HepG2 (cell line): ENCODE results near the gene GPR62. TPM values are rescaled to one million over a fixed set of nuclear protein-coding genes. Genes with fewer than 3 reads are reported as not detected.

ENCODE experiments used
- BRCA1 ChIP-seq: sonication (generic); formaldehyde crosslinking; IDR thresholded peaks from 2 replicates; pipeline ENCODE4 v1.4.0; 2020; ENCODE audit warnings: missing genetic modification reagents
- CBFB ChIP-seq: sonication (generic); formaldehyde crosslinking; IDR thresholded peaks from 2 replicates; pipeline ENCODE4 v1.4.0; 2020; ENCODE audit warnings: missing genetic modification reagents
- ELF1 ChIP-seq: sonication (generic); formaldehyde crosslinking; IDR thresholded peaks from 2 replicates; pipeline ENCODE4 v1.4.0; 2020; ENCODE audit warnings: missing genetic modification reagents
- HHEX ChIP-seq: IDR thresholded peaks from 2 replicates; pipeline ENCODE4 v1.6.1; 2016; ENCODE audit warnings: control low read depth
- HNRNPUL1 ChIP-seq: fragments of 200-400 bp; formaldehyde crosslinking; IDR thresholded peaks from 2 replicates; pipeline ENCODE4 v1.6.1; 2017; ENCODE audit warnings: low read depth, mild to moderate bottlenecking, low read length, moderate library complexity
- MBD4 ChIP-seq: IDR thresholded peaks from 2 replicates; pipeline ENCODE4 v1.6.1; 2012; ENCODE audit warnings: low read length, inconsistent platforms, borderline replicate concordance
- MYC ChIP-seq: sonication (generic); formaldehyde crosslinking; IDR thresholded peaks from 2 replicates; pipeline ENCODE4 v1.9.0; 2021; ENCODE audit warnings: missing genetic modification reagents, borderline replicate concordance
- NCOR1 ChIP-seq: fragments of 200-600 bp; sonication (generic); IDR thresholded peaks from 2 replicates; pipeline ENCODE4 v1.7.0; 2017; ENCODE audit warnings: antibody characterized with exemption, low read length, borderline replicate concordance
- NFRKB ChIP-seq: fragments of 450-650 bp; IDR thresholded peaks from 2 replicates; pipeline ENCODE4 v1.6.1; 2017
- RARG ChIP-seq: sonication (generic); formaldehyde crosslinking; IDR thresholded peaks from 2 replicates; pipeline ENCODE4 v1.4.0; 2020; ENCODE audit warnings: low read depth, mild to moderate bottlenecking, missing genetic modification reagents
- SETDB1 ChIP-seq: sonication (generic); formaldehyde crosslinking; IDR thresholded peaks from 2 replicates; pipeline ENCODE4 v1.5.1; 2020; ENCODE audit warnings: missing genetic modification reagents, mild to moderate bottlenecking, borderline replicate concordance
- TEAD2 ChIP-seq: sonication (generic); formaldehyde crosslinking; IDR thresholded peaks from 2 replicates; pipeline ENCODE4 v1.9.0; 2021; ENCODE audit warnings: missing genetic modification reagents
- ZBTB21 ChIP-seq: sonication (generic); formaldehyde crosslinking; IDR thresholded peaks from 2 replicates; pipeline ENCODE4 v1.4.0; 2020; ENCODE audit warnings: missing genetic modification reagents
- ZFP90 ChIP-seq: sonication (generic); formaldehyde crosslinking; IDR thresholded peaks from 2 replicates; pipeline ENCODE4 v1.8.0; 2022; ENCODE audit warnings: missing genetic modification reagents, mild to moderate bottlenecking, inconsistent platforms, borderline replicate concordance
- ZNF18 ChIP-seq: sonication (generic); formaldehyde crosslinking; IDR thresholded peaks from 2 replicates; pipeline ENCODE4 v1.8.0; 2022; ENCODE audit warnings: mild to moderate bottlenecking, missing genetic modification reagents; ENCODE audit not compliant: insufficient replicate concordance
- ZNF256 ChIP-seq: sonication (generic); formaldehyde crosslinking; conservative IDR thresholded peaks from 2 replicates; pipeline ENCODE4 v1.4.0; 2020; ENCODE audit warnings: missing genetic modification reagents
- ZNF430 ChIP-seq: sonication (generic); formaldehyde crosslinking; IDR thresholded peaks from 2 replicates; pipeline ENCODE4 v1.9.0; 2021; ENCODE audit warnings: mild to moderate bottlenecking, missing genetic modification reagents
- ZNF44 ChIP-seq: sonication (generic); formaldehyde crosslinking; IDR thresholded peaks from 2 replicates; pipeline ENCODE4 v1.5.1; 2020; ENCODE audit warnings: mild to moderate bottlenecking, missing genetic modification reagents
- ZNF468 ChIP-seq: sonication (generic); formaldehyde crosslinking; IDR thresholded peaks from 2 replicates; pipeline ENCODE4 v1.8.0; 2022; ENCODE audit warnings: mild to moderate bottlenecking, moderate library complexity, missing genetic modification reagents
- ZNF567 ChIP-seq: sonication (generic); formaldehyde crosslinking; IDR thresholded peaks from 2 replicates; pipeline ENCODE4 v1.8.1; 2023; ENCODE audit warnings: mild to moderate bottlenecking, missing genetic modification reagents, borderline replicate concordance
- ZNF660 ChIP-seq: sonication (generic); formaldehyde crosslinking; IDR thresholded peaks from 2 replicates; pipeline ENCODE4 v1.5.1; 2020; ENCODE audit warnings: mild to moderate bottlenecking, low read depth, missing genetic modification reagents, borderline replicate concordance
- ZNF737 ChIP-seq: sonication (generic); formaldehyde crosslinking; IDR thresholded peaks from 2 replicates; pipeline ENCODE4 v1.5.0; 2020; ENCODE audit warnings: missing genetic modification reagents, mild to moderate bottlenecking, borderline replicate concordance
- ZNF790 ChIP-seq: sonication (generic); formaldehyde crosslinking; IDR thresholded peaks from 2 replicates; pipeline ENCODE4 v1.8.0; 2022; ENCODE audit warnings: missing genetic modification reagents, mild to moderate bottlenecking, borderline replicate concordance
- ZNF839 ChIP-seq: sonication (generic); formaldehyde crosslinking; IDR thresholded peaks from 2 replicates; pipeline ENCODE4 v1.4.0; 2020; ENCODE audit warnings: missing genetic modification reagents, mild to moderate bottlenecking, borderline replicate concordance
- ZSCAN29 ChIP-seq: sonication (generic); formaldehyde crosslinking; conservative IDR thresholded peaks from 2 replicates; pipeline ENCODE4 v1.4.0; 2020; ENCODE audit warnings: mild to moderate bottlenecking, missing genetic modification reagents
- polyA plus RNA-seq, 8 experiments: library from polyadenylated mRNA; depleted of rRNA in 3 of 8; stranded (reverse) in 7 of 8; unstranded in 1 of 8; fragments of >200 nt; fragmentation: Illumina TruSeq in 4 of 8; extraction: Trizol in 4 of 8; gene quantifications; 2 replicates each; pipeline versions ENCODE4 v1.2.1 to v1.2.3, GENCODE V29; 2011 to 2016; ENCODE audit warnings: low read depth in 4 of 8, missing spikeins in 1 of 8, mixed read lengths in 1 of 8; ENCODE audit not compliant: insufficient read depth in 1 of 8
- total RNA-seq, 5 experiments: library from RNA; depleted of rRNA; stranded (reverse); fragments of >200 nt; fragmentation: Illumina TruSeq; extraction: Trizol; gene quantifications; 2 replicates each; pipeline ENCODE4 v1.2.3, GENCODE V29; 2016; ENCODE audit warnings: low read depth in 1 of 5
- TF ChIP-seq, protein P1 (sequence below): IDR thresholded peaks from 2 replicates; pipeline ENCODE4 v1.6.1; 2018; ENCODE audit warnings: missing genetic modification reagents, mild to moderate bottlenecking, missing compliant biosample characterization
- TF ChIP-seq, protein P2 (sequence below): IDR thresholded peaks from 2 replicates; pipeline ENCODE4 v1.6.1; 2016; ENCODE audit warnings: missing compliant biosample characterization, missing genetic modification reagents, borderline replicate concordance

The GPR62 gene
- total and polyA plus RNA-seq, 2 of the 13 experiments (the other 11 are each of a cell fraction or from before 2014, with no cell fraction given): not detected

GRCh38 chr3:51982838-51983577 is 27.8 kb downstream of the GPR62 start, which contains the start of gene ACY1 (continued):
- TF ChIP-seq RARG (CRISPR knock-in tag) (peak; percentile 89; the same call in 1 of the 2 replicates), MYC (CRISPR knock-in tag) (peak; percentile 99), HHEX (CRISPR knock-in tag) (no peak), ZNF18 (CRISPR knock-in tag) (peak; percentile 15), ZFP90 (CRISPR knock-in tag) (0 out of 2 replicates have a peak, but pooled peaks have one; percentile 6), ZNF468 (CRISPR knock-in tag) (no peak), ZSCAN29 (CRISPR knock-in tag) (peak; percentile 97), ZNF567 (CRISPR knock-in tag) (peak; percentile 93; the same call in 1 of the 2 replicates), NFRKB (no peak), ZNF44 (CRISPR knock-in tag) (peak; percentile 62; the same call in 1 of the 2 replicates), ZNF660 (CRISPR knock-in tag) (no peak), BRCA1 (CRISPR knock-in tag) (peak; percentile 96; the same call in 1 of the 2 replicates), ZNF839 (CRISPR knock-in tag) (0 out of 2 replicates have a peak, but pooled peaks have one; percentile 34), ZNF790 (CRISPR knock-in tag) (no peak; the same call in 1 of the 2 replicates), ZNF737 (CRISPR knock-in tag) (no peak), NCOR1 (peak; percentile 75; the same call in 1 of the 2 replicates), TEAD2 (CRISPR knock-in tag) (no peak), HNRNPUL1 (peak; percentile 74; the same call in 1 of the 2 replicates), ZNF430 (peak; percentile 76), ZNF256 (0 out of 2 replicates have a peak, but pooled peaks have one; percentile 48), ELF1 (peak; percentile 13; the same call in 1 of the 2 replicates), MBD4 (no peak), SETDB1 (CRISPR knock-in tag) (no peak), ZBTB21 (CRISPR knock-in tag) (no peak), CBFB (CRISPR knock-in tag) (peak; percentile 60; the same call in 1 of the 2 replicates)
- TF ChIP-seq, protein P1, sequence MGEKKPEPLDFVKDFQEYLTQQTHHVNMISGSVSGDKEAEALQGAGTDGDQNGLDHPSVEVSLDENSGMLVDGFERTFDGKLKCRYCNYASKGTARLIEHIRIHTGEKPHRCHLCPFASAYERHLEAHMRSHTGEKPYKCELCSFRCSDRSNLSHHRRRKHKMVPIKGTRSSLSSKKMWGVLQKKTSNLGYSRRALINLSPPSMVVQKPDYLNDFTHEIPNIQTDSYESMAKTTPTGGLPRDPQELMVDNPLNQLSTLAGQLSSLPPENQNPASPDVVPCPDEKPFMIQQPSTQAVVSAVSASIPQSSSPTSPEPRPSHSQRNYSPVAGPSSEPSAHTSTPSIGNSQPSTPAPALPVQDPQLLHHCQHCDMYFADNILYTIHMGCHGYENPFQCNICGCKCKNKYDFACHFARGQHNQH (CRISPR knock-in tag): peak; percentile 94
- TF ChIP-seq, protein P2, sequence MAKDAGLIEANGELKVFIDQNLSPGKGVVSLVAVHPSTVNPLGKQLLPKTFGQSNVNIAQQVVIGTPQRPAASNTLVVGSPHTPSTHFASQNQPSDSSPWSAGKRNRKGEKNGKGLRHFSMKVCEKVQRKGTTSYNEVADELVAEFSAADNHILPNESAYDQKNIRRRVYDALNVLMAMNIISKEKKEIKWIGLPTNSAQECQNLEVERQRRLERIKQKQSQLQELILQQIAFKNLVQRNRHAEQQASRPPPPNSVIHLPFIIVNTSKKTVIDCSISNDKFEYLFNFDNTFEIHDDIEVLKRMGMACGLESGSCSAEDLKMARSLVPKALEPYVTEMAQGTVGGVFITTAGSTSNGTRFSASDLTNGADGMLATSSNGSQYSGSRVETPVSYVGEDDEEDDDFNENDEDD: peak; percentile 90
